Hematopoietic multipotent progenitor cell treated with erythropoietin and hydrocortisone succinate and interleukin-3 and kit ligand, for 15 days (in vitro differentiated cells): ENCODE results near the gene ARVCF.

Experiments used
- DNase-seq: peaks from one replicate; pipeline ENCODE4 v3.0.0-alpha.2; 2015; ENCODE audit warnings: low spot score

The ARVCF gene

DNA sequence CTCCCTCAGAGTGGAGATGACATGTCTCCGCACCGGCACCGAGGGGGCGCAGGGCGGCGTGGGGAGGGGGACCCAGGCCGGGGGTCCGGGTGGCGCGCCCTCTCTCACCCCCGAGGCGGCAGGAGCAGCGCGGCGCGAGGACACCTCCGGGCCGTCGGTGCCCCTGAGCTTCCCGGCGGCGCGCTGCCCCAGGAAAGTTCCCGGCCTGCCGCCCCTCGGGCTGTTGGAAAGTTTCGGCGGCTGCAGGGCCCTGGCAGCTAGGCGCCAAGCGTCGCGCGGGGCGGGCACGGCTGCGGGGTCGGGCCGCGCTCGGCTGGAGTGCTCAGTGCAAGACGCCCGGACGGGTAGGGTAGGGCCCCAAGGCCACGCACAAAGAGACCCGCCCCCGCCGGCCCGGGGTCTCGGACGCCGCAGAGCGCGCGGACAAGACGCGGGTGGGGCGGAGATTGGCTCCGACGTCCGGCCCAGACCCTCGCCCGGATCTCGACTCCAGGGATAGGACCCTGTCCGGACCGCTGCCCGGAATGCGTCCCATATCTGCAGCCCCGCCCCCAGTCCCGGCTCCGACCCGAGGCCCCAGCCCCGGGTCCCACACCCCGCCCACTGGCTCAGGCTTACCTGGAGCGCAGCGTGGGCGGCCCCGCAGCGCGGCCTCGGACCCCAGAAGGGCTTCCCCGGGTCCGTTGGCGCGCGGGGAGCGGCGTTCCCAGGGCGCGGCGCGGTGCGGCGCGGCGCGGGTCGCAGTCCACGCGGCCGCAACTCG is 471 bp downstream of the ARVCF start:
- DNase-seq: peak; percentile 48

DNA sequence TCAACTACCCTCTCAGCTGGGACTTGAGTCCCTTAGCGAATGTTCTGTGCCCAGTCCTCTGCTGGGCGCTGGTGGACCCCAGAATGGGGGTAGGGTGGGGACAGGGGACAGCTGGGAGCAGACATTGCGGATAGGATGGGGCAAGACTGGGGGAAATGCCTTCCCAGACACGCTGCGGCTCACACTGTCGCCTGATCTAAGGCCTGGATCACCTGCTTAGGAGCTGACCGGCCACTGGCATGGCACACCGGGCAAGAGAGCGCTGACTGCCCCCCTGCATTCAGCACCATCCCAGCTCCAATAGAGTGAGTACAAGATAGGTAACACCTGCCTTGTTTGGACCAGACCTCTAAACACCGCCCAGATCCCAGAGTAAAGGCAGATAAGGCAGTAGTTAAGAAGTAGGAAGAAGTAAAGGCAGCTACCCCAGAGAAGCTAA is 1.4 kb downstream of the ARVCF start:
- peak; percentile 40 for DNase-seq

DNA sequence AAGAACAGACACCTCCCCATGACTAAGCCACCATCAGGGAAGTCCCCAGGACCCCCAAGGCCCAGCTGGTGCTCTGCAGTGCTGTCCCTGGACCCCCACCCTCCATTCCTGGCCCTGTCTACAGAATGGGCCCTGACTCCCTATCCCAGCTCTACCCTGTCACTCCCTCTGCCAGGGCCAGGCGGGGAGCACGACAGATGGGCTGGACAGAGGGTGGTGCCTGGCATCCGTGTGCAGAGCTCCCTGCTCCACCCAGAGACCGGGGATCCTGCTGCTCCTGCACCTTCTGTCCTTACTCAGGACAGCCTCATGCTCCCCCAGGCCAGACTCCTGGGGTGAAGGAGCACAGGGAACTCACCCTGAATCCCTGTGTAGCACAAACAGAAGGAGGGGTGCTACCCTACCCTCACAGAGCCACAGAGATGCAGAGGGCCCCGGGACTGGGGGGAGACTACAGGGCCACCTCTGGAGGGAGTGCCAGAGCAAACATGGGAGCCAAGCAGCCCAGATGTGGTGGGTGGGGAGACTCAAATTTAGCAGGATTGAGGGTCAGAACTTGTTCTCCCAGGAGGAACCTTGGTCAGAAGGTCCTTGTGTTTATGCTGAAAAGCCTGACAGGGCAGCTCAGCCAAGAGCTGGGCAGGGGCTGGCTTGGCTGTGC is 2.0 kb downstream of the ARVCF start:
- DNase-seq: peak; percentile 61

DNA sequence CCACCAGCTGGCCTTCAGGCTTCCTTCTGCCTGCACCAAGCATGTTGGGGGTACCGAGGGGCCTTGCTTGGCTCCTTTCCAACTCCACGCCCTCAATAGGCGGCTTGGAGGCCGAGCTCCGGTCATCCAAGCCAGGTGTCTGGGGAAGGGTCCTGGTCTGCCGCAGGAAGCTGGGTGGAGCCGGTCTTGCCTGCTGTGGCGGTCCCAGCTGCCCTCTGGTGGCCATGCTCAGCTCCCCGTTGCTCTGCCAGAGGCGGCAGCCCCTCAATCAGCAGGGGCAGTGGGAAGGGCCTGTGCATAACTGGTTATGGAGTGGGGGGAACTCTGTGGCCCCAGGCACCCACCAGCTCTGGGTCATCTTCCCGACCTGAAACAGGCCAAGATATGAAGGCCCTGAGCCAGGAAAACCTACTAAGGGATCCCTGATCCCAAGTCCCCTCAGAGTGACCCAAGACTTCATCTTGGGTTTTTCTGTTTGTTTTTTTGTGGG is 3.2 kb downstream of the ARVCF start:
- peak; percentile 66 for DNase-seq

DNA sequence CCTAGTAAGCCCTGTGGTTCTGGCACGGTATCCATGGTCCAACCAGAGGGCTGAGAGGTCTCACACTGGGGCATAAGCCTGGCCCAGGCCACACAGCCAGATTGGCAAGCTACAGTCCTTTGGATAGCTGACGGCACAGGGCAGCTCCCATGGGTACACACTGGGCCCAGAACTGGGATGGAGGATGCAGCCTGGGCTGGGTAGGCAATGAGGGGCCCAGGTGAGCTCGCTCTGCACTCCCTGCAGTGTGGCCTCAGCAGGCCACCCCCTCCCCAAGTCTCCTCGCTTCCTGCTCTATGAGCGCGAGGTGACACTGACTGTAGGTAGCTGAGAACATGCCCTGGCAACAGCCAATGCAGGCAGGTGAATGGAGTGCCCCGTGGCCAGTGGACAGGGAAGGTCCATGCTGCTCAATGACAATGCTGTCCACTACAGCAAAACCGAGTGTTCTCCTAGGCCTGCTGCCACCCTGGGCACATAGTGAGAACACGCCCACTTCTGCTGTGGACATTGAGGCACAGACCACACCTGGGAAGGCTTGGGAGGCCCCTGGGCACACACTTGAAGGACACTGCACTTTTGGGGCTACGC is 3.8 kb downstream of the ARVCF start:
- no peak for DNase-seq

DNA sequence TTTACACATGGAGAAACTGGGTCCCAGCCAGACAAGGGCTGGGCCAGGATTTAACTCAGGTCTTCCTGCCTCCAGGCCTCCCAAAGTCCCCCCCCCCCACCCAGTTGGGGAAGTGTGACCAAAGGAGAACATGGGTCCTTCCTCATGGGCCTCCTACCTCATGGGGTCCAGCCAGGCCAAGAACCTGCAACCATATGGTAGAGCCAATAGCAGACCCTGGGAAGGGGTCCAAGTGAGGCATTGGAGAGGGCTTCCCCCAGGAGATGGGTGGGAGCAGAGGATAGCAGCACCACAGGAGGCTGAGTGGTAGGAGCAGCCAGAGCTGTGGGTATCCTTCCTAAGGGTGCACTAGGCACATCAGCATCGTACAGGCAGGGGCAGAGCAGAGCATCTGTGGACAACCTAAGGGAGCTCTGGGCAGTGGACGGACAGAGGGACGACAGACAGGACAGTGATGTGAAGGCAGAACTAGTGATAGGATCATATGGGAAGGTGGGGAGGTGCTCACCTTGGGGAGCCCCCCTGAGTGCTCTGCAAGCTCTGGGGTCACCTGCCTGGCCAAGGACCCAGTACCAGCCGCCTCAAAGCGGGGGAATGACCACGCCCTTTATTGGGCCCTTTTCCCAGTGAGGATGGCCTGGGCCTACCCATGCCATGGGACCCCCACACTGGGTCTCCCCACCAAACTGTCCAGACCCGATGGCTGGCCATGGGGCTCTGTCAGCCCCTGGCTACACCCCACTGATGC is 4.5 kb downstream of the ARVCF start:
- DNase-seq: no peak

DNA sequence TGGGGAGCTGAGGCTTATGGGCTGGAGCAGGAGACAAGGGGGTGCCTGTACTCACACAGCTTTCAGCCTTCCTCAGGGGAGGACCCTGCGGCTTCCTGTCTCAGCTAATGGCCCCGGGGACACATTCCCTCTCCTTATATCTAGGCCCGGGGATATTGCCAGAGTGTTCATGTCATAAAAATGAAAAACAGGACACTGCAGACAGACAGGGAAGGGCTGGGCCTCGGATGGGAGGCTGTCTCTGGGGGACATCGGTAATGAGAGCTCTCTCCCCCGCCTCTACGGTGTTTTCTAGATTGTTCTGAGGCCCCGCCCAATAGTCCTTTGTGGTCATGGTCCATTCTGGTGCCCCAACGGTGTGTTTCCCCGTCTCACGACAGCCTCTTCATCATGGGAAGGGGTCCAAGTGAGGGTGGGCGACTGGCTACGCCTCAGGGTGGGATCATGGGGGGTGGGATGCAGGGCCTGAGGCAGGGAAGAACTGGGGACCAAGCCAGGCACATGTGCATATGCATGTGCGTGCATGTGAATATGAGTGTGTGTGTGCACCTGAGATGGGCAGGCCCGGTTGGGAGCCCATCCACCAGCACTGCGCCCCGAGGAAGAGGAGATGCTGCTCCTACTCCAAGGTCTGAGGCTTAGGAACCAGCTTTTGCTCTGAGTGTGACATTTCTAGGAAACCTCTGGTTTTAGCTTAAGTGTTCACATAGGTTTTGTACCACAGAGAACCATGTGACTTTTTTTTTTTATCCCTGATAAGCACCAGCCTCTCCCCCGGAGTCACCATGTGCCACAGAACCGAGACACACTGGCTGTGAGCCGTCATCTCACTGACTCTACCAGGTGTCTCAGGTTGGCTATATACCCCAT is 5.3 kb downstream of the ARVCF start:
- peak; percentile 48 for DNase-seq

DNA sequence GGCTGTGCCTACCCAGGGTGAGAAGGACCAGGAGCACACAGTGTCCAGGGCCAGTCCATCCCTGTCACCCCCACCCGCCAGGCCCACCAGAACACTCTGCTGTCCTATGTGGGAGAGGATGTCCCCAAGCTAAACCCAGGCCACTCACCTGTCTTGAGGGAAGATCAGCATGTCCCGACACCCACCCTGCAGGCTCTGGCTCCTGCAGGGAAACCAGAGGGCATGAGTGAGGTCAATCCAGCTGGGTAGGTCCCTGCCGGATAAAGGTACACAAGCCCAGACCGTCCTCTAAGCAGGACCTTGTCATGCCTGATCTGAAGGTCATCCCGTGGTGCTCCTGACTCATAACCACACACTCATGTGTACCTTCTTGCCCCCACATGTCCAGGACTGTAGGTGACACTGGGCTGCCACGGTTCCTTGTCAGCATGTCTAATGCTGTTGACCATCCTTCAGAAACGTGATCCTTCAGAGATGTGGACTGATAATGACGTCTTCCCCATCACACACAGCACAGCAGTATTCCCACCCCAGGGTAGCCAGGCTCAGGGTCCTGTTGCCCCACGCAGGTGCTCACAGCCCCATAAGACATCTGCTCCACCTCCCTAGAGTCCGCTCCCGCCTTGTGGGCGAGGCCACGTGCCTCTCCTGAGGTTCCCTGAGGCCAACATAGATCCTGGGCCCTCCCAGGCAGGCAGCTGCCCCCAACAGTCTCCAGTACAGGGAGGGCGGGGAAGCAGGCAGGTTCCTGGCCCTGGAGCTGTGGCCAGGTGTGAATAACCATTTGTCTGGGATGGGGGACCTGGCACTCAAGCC is 6.1 kb downstream of the ARVCF start:
- no peak for DNase-seq

DNA sequence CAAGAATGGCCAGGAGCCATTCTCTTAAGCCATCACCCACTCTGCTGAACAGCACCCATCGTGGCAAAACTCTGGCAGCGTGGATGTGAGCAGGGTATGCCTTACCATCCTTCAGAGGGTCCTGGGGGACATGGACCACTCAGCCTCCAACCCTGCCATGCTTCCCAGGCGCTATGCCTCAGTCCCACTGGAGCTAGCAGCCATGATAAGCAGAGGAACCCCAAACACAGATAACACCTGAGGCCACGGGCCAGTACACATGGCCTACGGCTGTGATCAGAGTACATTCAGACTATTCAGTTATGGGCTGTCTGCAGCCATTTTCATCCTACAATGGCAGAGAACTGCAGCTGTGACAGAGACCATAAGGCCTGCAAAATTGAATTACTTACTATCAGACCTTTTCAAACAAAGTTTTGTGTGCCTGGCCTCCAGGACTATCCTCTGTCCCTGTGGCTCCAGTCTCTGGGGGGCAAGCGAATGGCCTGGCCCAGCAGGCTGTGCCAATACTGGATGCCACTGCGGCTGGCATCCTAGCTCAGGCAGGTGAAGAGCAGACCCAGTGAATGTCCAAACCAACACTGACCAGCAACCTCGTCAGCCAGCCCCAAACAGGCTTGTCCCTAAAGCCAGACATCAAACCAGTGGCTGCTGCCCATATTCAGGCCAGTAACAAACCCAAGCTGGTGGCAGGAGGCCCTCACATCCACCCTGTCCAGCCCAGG is 6.9 kb downstream of the ARVCF start:
- no peak for DNase-seq

DNA sequence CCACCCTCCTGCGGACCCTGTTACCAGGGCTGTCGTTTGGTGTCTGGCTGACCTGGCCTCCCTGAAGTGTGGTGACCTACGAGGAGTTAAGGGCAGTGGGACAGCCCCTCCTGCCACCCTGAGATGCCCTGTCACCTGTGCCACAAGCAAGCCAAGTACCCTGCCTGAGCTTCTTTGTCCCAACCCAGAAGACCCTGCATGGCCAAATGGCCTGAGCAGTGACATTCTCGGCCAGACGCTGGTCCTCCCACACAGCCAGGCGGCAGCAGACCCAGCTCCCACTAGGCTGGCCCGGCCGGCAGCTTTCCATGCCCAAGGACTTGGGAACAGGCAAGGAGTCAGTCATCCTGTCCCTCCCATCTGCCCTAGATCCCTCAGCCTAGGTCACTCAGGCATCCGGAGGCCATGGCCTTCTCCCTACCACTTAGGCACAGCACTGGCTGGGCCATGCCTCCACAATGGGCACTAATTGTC is 7.6 kb downstream of the ARVCF start:
- DNase-seq: no peak

DNA sequence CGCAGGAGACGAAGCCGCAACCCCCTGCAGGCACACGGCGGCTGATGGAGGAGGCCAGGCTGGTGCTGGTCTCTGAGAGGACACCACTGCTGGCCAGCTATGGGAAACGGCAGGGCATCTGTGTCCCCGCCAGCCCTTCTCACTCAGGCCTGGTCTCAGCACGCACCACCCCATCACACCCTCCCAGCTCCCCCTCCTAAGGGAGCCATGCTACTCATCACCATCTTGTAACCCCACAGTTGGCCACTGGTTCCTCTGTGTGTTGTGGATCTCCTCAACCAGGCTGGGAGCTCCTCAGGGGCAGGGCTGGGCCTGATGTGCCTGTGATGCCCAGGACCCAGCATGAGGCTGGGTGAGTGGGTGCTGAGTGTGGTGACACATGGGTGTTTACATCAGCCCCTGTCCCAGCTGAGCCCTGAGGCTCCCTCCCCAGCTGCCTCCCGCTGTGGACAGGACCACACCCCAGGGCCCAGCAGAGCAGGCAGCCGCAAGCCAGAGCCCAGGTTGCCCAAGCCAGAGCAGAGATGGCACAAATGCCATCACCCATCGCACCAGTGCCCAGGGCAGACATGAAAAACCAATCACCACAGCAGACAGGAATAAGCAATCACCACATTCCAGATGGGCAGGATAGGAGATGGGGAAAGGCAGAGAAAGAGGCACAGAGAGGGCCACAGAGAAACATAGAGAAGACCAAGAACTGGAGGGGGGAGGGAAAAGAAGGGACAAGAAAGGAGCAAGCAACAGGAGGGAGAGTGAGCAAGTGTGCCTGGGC is 8.2 kb downstream of the ARVCF start:
- no peak for DNase-seq

DNA sequence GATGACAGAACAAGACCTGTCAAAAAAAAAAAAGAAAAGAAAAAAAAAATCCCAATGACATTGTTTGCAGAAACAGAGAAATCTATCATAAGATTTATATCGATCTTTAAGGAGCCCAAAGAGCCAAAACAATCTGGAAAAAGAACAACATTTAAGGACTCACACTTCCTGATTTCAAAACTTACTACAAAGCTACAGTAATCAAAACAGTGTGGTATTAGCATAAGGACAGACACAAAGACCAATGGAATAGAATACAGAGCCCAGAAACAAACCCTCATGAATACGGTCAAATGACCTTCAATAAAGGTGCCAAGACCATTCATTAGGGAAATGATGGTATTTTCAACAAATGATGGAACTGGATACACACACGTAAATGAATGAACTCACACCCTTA is 12.2 kb downstream of the ARVCF start:
- DNase-seq: no peak

DNA sequence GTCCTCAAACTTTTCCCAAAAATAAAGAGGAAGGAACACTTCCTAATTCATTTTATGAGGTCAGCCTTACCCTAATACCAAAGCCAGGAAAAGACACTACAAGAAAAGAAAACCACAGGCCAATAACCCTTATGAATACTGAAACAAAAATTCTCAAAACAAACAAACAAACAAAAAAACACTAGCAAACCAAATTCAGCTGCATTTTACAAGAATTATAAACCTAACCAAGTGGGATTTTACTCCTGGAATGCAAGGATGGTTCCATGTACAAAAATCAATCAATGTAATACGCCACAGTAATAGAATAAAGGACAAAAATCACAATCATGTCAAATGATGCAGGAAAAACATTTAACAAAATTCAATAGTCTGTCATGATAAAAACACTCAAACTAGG is 13.3 kb downstream of the ARVCF start:
- DNase-seq: no peak

DNA sequence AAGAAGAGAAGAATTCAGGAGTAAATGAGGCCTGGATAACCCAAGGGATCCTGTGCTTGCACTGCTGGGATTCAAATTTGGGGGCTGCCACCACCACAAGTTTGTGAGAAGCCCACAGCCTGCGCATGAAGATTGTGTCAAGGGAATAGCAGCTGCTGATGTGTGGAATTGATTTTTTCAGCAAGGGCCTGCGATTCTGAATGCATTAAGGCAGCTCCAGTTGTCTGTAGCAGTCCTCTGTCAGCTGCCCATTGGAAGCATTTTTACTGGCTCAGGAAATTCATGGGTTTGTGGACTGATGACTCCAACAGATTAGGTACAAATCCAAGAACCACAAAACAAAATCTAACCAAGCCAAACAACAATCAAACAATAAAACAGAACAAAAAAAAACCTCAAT is 14.0 kb downstream of the ARVCF start:
- no peak for DNase-seq

DNA sequence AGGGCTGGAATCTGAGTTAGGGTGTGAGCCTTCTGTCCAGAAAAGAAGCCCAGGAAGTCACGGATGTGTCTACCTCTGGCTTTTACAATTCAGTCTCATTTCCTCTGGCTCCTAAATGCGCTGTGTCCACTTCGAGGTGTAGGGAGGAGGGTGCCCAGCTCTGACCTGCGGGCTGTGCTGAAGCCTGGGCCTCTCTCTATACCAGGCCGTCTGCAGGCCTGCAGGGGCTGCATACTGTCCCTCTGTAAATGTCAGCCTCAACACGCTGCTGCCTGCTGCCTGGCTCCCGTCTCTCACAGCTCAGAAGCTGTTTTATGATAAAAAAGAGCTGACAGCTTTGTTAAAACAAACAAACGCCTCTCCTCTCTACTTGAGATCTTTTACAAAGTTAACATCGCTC is 14.5 kb downstream of the ARVCF start:
- DNase-seq: no peak

DNA sequence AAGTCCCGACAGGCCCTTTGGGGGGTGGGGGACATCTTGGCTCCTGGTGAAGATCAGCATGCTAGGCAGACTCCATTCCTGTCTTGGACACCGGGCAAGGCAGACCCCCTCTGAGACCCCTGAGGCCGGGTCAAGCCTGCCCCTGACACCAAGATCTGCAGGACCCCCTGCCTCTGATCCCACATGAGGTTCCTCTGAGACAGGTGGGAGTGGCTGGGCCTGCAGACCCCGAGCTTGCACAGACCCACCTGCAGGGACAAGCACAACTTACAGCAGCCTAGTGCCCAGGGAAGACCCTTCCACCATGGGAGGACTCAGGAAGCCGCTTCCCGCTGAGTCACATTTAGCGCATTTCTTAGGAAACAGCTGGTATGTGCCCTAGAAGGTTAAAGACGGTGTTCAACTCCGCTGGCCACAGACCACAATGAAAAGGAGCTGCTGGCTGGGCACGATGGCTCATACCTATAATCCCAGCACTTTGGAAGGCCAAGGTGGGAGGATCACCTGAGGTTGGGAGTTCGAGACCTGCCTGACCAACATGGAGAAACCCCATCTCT is 15.5 kb downstream of the ARVCF start:
- DNase-seq: no peak

DNA sequence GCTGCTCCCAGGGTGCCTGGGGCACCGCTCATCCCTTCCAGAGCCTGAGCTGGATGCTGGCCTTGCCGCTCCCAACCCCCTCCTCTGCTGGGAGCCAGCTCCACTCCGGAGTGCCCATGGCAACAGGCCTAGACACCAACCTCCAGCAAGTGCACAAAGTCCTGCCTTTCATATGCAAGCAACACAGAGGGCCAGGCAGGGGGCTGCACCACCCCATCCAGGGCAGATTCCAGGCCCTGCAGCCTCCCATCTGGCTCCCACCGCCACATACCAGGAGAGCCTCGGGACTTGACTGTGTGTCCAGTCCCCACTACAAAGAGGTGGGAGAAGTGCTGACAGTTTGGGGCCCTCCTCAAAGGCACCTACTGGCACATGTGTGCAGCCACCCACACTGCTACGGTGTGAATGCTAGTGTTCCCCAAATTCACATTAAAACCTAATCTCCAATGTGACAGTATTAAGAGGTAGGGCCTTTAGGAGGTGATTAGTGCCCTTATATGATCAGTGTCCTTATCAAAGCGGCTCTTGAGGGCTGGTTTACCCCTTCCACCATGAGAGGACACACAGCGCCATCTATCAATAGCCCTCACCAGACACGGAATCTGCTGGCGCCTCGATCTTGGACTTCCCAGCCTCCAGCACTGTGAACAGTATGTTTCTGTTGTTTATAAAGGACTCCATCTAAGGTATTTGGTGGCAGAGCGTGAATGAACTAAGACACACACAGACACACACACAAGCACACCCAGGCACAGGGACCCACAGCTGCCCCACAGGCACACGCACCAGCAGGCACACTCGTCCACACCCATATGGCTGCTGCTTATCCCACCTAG is 16.2 kb downstream of the ARVCF start:
- no peak for DNase-seq
